HG02571 (cell line): ENCODE measurements around the gene GOLGA3.
"Not testable (repeated sequence)": the region's sequence is repeated elsewhere in the genome, so short reads cannot be mapped to it uniquely, and the experiment has no call there.

Experiments
- ATAC-seq: cut with Tn5 transposase; IDR thresholded peaks from one replicate; pipeline ENCODE4 v1.9.1; 2021; ENCODE audit warnings: mild to moderate bottlenecking, moderate library complexity; ENCODE audit not compliant: unreplicated experiment

Gene GOLGA3

DNA sequence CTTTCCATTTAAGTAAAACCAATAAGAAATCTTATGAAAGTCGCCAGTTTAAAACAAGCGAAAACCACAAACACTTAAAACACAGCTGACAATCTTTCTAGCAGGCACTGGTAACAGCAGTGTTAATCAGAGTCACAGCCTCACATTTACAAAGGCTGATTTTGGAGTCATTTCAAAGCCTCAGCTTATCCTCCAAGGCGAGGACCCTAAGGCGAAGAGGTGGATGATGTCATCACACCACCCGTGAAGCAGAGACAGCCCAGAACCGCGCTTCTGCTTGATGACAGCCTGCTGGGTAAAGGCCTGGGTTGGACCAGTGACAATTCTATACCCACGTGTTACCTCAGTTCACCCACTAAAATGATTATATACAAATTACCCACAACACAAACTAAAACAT, 10.1 kb downstream of the GOLGA3 start:
- no peak for ATAC-seq

DNA sequence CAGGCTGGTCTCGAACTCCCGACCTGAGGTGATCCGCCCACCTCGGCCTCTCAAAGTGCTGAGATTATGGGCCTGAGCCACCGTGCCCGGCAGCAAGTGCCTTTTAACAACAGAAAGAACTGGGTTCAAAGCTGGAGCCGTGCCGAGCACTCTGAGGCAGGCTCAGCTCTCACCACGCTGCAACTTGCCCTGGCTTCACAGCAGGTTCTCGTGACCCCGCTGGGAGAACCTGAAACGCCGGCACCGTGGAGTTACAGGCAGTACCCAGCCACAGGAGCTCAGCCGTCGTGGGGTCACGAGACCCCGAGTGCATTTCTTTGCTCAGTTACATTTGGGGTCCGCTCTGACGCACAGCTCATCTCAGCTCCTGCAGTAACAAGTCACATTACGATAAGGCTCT, 14.4 kb downstream of the GOLGA3 start:
- no peak for ATAC-seq

DNA sequence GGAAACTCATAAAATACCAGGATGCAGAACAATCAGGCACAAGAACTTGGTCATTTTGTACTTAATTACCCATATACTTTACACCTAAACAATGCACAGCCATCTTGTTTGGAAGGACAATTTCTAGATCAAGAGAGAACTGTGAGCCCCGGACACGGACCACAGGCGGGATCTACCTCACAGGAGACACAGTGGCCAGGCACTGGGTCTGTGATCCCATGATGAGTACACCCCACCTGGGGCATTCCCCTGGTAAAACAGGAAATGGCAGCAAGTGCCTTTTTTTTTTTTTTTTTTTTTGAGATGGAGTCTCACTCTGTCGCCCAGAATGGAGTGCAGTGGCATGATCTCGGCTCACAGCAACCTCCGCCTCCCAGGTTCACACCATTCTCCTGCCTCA, 15.2 kb downstream of the GOLGA3 start:
- no peak for ATAC-seq

DNA sequence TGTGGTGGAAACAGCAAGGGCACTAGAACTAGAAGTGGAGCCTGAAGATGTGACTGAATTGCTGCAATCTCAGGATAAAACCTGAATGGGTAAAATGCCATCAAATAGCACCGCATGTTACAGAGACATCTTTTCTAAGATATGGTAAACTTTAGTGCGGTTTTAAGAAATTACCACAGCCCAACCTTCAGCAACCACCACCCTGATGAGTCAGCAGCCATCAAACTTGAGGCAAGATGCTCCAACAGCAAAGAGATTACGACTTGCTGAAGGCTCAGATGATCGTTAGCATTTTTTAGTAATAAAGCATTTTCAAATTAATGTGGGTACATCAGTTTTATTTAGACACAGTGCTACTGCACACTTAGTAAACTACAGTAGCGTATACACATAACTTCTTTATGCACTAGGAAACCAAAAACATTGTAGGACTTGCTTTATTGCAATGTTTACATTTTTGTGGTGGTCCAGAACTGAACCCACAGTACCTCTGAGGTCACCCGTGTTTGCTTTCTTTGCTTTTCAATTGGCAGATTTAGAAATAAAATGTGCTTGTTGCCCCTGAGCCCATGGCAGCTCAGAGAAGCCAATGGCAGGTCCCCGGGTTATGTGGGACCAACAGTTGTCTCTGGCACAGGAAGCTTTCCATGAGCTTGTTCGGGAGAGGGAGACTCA, 15.9 kb downstream of the GOLGA3 start:
- no peak for ATAC-seq

DNA sequence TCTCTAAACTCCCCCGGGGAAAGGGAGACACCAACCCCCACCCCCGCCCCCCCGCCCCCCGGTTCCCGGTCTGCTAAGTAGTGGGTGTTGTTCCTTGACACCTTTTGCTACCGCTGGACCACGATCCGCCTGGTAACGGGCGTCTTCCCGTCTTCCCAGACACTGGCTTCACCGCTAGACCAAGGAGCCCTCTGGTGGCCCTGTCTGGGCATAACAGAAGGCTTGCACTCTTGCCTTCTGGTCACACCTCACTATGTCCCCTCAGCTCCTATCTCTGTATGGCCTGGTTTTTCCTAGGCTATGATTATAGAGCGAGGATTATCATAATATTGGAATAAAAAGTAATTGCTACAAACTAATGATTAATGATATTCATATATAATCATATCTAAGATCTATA, 19.3 kb downstream of the GOLGA3 start:
- not testable (repeated sequence) for ATAC-seq

DNA sequence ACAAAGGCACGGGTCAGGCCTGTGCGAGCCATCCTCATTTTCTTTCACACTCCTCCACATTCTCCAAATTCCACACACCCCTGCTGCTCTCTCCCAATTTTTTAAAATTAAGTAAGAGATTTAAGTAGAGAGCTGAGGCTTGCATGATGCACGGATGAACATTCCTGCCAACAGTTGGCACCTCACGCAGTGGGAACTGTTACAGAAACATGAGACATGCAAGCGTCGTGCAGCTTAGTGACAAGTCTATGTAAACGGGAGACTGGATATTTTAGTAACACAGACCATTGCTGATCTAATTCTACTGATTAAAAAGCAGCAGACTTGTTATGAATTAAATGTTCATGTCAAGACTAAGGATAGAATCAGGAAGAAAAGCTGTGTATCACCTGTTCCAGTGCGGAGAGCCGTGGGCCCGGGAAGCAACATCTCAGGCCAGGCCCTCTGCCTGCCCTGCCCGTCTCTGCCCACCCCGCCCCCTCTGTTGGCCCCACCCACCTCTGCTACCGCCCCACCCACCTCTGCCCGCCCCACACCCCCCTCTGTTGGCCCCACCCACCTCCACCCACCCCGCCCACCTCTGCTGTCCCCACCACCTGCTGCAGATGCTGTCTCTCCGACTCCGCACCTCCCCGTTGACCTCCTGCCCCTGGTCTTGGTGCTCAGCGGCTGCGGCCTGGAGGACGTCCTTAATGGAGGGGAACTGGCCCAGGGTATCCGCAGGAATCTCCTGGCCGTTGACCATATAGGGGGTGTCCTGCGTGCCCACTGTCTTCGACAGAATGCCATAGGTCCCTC, 21.2 kb downstream of the GOLGA3 start:
- no peak for ATAC-seq

DNA sequence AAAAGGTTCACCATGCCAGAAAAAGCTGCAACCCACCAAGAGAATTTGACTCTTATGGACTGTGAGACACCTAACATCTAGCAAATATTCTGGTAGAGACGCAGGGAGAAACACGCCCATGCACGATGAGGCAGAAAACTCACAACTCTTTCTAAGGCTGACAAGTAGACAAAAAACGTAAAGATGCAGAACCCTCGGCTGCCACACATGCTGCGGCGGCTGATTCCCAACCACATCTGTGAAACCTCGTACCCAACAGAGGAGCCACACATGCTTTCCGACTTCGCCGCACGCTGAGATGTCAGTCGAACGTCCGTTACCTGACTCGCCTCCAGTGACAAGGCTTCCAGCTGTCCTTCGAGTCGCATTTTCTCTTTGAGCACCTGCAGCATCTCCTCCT, 21.8 kb downstream of the GOLGA3 start:
- ATAC-seq, result no peak

DNA sequence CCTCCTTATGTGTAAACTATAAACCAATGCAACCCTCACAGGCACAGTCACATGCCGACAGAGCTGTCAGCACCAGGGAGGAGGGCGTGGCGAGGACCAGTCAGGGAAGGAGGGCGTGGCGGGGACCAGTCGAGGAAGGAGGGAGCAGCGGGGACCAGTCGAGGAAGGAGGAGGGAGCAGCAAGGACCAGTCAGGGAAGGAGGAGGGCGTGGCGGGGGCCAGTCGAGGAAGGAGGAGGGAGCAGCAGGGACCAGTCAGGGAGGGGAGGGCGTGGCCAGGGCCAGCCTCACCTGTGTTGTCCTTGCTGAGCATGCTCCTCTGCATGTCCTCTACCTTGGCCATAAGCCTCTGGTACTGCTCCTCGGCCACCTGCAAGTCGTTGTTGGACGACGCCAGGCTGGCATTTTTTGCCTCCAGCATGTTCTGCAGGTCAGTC, 24.2 kb downstream of the GOLGA3 start:
- no peak for ATAC-seq

DNA sequence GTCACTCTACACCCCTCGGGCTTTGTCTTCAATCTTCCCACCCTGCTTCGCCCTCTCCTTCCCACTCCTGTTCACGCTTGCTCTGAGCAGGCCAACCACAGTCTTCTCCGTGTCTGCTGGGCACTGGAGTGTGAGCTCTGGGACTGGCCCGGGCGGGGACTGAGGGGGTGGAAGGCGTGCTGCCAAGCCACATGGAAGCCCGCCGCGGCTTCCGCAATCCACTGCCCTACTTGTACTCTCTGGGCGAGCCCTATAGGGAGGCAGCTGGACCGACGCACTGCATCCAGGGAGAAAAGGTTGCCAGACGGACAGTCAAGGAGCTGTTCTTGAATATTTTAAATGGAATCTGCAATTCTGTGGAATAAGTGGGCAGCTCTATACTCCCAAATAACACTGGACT, 24.8 kb downstream of the GOLGA3 start:
- no peak for ATAC-seq

DNA sequence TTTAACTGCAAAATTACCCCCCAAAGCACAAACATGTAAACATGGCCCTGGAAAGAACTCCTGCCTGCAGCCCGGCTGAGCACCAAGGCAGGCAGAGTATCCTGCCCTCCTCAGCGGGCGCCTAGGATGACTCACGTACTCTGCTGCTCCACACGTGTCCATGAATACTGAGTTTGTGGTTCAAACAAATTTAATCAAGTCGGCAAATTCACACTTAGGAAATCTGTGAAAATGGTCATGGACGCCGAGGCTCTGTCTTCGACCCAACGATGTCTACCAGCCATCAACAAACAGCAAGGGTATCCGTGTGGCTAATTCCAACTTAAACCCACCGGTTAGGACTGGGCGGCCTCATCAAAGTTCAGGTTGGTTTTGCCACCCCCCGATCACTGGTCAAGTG, 25.5 kb downstream of the GOLGA3 start:
- ATAC-seq, result no peak

DNA sequence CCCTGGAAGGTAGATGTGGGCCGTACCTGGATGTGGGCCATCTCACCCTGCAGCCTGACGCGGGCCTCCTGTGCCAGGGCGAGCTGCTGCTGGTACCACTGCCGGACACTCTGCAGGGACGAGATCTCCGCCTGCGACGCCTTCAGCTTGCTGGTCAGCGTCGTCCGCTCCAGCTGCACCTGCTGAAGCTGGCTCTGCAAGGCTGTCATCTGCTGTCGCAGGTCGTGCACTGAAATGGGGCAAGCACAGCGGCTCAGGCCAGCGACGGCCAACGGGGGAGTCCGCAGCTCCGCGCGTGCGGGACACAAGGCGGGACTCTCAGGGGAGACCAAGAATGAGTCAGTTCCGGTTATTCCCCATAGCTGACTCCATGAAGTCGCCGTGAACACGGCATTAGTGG, 26.9 kb downstream of the GOLGA3 start:
- ATAC-seq, result no peak

DNA sequence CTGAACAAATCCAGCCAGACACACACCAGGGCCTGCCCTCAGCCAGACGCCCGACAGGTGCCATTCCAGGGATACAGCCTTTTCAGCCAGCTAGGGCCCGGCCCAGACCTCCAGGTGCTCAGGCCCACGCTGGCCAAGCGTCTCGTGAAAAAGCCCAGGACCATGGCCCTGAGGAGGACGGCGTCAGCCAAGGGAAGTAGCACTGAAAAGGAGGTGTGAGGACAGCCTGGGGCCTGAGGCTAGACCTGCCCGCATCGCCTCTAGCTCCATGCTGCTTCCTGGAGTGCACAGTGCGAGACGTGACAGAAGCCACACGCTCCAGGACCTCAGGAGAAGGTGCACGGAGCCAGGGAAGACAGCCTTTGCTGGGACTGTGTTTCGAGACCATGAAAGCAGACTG, 29.8 kb downstream of the GOLGA3 start:
- ATAC-seq, result no peak

DNA sequence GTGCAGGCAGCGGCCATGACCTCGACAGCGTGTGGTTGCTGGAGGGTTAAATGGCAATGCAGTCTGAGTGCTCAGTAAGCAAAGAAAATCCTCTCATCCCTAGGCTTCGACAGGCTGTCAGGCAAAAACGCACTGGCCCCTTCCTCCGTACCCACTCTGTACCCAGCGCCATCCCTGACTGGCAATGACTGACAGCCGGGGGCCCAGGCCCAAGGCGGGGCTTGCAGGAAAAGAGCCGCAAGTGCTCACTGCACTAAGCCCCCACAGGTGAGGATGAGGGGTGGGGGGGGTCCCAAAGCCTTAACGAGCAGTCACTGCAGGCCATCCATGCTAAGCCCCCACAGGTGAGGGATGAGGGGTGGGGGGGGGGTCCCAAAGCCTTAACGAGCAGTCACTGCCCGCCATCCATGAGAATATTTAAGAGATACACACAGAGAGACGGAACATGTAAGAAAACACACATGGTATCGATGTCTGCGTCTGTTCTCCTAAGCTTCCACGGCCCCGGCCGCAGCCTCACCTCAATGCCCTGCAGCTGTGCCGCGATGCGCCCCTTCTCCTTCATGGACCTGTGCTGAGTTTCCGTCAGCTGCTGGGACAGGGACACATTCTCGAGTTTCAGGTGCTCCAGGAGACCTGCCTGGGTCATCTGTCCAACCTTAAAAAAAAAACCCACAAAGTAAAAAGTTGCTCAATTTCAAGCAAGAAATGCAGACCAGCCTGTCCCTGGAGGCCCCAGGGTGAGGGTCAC, 30.7 kb downstream of the GOLGA3 start:
- ATAC-seq, result no peak

DNA sequence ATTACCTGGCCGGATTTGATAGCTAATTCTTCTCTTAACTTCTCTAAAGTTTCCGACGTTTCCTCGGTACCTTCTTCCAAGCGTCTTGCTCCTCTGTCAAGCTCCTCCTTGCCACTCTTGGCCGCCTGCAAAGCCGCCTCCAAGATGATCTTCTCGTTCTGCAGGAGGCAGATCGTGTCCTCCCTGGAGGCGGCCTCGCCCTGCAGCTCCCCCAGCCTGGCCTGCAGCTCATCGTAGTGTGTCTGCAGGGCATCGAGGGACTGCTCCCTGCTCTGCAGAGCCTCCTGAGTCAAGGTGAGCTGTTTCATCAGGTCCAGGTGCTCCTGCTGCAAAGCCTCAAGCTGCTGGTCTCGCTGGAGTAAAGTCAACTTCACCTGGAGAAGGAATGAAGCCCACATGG, 32.8 kb downstream of the GOLGA3 start:
- ATAC-seq, result no peak

DNA sequence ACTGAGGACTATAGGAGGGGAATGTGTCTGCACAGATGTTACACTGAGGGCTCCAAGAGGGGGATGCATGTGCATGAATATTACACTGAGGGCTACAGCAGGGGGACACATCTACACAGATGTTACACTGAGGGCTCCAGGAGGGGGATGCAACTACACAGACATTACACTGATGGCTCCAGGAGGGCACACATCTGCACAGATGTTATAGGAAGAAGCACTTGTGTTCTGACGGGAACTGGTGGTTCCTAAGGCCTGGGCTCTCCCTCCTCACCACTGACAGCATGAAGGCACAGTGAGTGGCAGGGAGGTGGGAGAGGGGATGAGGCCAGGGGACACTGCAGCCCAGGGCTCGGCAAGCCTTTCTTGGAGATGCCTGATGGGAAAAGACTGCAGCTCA, 36.7 kb downstream of the GOLGA3 start:
- not testable (repeated sequence) for ATAC-seq

DNA sequence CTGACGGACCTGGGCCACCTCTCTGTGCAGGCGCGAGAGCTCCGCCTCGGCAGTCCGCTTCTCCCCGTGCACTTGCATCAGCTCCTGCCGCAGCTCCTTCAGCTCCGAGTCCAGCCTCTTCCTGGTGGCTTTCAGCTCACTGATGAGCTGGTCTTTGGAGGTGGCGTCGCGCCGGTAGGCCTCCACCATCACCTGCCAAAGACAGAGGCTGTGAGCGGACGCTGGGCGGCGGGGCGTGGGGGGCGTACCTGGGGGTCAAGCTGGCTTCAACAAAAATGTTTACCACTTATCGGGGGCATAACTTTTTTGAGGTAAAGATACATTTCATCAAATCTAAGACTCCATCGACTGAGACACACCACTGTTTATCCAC, 39.6 kb downstream of the GOLGA3 start:
- ATAC-seq, result no peak

DNA sequence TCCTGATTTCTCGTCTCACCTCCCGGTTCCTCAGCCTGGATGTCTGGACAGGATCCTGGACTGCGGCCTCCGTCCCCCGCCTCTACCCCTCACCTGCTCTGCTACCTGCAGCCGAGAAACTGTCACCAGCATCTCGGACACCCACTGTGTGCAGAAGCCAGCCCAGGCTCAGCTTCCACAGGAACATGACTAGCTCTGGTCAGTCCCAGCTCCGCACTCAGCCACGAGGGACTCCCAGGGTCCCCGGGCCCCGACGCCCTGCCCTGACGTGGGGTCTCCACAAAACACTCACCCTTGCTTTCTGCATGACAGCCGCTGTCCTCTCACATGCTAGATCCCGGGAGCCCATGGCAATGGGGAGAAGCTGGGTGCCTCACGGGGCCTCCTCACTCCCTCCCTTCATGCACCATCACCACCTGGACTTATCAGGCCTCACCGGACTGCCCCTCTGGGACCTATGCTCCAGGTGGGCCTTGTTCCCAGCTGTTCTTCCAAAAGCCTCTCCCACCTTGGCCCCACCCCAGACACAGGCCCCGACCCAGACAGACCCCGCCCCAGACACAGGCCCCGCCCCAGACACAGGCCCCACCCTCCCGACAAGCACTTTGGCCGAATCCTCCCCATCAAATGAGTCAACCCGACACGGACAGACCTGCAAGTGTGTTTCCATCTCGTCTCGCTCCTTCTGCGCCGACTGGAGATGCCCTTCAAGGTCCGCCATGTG, 40.1 kb downstream of the GOLGA3 start:
- ATAC-seq, result no peak

DNA sequence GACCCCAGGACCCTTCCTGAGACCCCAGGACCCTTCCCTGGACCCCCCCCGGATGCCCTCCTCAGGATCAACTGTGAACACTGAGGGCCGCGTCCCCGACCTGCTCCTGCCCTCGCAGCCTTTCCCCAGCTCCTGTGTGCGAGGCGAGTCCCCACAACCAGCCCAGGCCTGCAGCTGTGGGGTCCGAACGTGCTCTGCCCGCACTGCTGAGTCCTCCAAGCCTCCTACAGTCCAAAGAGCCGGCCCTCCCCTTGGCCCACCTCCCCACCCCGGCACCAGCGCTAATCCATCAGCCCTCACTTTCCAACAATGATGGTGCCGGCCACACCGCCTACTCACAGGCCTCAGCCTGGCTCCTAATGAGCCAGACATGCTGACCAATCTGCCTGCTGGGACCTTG, 40.8 kb downstream of the GOLGA3 start:
- no peak for ATAC-seq

DNA sequence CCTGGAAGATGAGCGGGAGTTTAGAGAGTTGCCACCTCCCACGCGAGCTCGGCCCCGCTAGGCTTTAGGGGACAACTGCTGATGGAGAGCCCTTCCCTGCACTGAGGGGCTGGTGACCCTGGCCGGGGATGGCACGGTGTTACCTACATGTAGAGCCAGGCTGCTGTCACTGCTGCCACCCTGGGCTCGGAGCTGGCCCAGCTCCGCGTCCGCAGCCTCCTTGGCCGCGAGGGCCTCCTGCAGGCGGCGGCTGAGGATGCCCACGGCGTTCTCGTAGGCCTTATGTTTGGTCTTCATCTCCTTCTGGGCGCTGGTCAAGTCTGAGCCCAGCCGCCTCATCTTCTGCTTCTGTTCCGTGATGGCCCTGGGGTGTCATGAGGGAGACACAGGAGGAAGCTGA, 42.5 kb downstream of the GOLGA3 start:
- ATAC-seq, result no peak

DNA sequence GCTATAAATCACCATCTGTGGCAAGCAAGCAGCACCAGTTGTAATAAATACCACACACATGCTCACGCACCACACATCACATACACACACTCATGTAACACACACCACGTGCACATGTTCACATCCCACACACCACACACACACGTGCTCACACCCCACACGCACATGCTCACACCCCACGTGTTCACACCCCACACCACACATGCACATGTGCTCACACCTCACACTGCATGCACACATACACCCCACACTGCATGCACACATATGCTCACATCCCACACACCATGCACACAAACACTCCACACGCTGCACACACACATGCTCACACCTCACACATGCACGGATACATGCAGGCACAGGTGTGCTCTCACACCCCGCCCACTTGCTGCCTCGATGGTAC, 44.1 kb downstream of the GOLGA3 start:
- ATAC-seq, result no peak

DNA sequence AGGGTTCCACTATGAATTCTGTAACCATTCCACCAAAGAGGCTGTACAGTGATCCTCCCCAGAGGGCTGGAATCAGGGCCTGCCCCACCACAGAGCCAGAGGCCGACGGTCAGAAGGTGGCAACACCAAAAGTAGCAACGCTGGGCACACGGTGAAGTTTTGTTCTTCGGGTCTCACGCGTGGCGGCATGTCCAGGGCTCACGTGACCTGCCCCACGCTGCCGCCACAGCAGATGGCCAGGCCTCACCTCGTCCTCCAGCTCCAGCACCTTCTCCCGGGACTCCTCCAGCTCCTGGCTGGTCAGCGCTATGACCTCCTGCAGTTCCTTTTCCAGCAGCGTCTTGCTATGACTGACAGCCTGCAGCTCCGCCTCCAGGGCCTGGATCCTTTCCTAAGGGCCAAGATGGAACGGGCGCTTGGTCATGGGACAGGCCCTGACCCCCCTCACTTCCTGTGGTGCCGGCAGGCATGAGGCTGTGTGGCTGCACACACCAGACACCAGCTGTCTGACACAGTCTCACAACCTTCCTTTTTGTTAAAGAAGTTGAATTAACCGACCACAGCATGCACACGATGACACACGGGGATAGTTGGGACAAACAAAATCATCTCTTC, 44.6 kb downstream of the GOLGA3 start:
- ATAC-seq, result no peak
